Motor neuron (in vitro differentiated cells): Measurements from ENCODE around the gene ABCA8. TPM values are rescaled to one million over a fixed set of nuclear protein-coding genes. Genes with fewer than 3 reads are reported as not detected.

ENCODE experiments used
- ATAC-seq, 8 experiments: fragments of 200-7000 bp; cut with Tn5 transposase; replicated peaks in 6 of 8; 2 replicates each; pipeline ENCODE4 v1.8.0; 2021; ENCODE audit warnings: mild to moderate bottlenecking in 8 of 8, moderate library complexity in 8 of 8
- H3K27ac ChIP-seq, 2 donors: fragments of 250-450 bp; sonication (Bioruptor Pico); 2 replicates each; pipeline ENCODE4 v1.9.0; 2021; ENCODE audit warnings: antibody characterized with exemption in 2 of 2, mild to moderate bottlenecking in 2 of 2, moderate library complexity in 1 of 2
- H3K4me1 ChIP-seq, 2 donors: fragments of 250-450 bp; sonication (Bioruptor Pico); replicated peaks in 1 of 2; 2 replicates each; pipeline ENCODE4 v1.6.1; 2021; ENCODE audit warnings: antibody characterized with exemption in 2 of 2, mild to moderate bottlenecking in 2 of 2, moderate library complexity in 1 of 2
- H3K4me3 ChIP-seq, 5 donors: fragments of 250-450 bp; sonication (Bioruptor Pico); 2 replicates each; pipeline ENCODE4 v1.9.0; 2021; ENCODE audit warnings: antibody characterized with exemption in 5 of 5, mild to moderate bottlenecking in 5 of 5, moderate library complexity in 4 of 5
- WGBS, 10 experiments: fragments of 450-650 bp; shearing (Covaris generic); methylation state at CpG; one replicate each; pipeline ENCODE4 v1.0.0; 2022; 5-methylcytosine and 5-hydroxymethylcytosine counted together
- in situ Hi-C, 9 experiments: fragments of 400-800 bp; cut with MboI; loops; one replicate each; pipeline ENCODE4 v1.15.0; 2021; ENCODE audit warnings: low sequenced_read_pairs in 9 of 9, low pct_unique_long_range_greater_than_20kb in 2 of 9; ENCODE audit not compliant: unreplicated experiment in 9 of 9
- total RNA-seq, 8 experiments: library from RNA; unstranded; fragments of 300-600 nt; gene quantifications; 2 replicates each; pipeline versions ENCODE4 v1.2.3 to v1.2.4, GENCODE V29; 2022

ABCA8 gene
- total RNA-seq, 8 experiments from 2014 or later = 0.05 to 81.8 (median 3.0) TPM

DNA sequence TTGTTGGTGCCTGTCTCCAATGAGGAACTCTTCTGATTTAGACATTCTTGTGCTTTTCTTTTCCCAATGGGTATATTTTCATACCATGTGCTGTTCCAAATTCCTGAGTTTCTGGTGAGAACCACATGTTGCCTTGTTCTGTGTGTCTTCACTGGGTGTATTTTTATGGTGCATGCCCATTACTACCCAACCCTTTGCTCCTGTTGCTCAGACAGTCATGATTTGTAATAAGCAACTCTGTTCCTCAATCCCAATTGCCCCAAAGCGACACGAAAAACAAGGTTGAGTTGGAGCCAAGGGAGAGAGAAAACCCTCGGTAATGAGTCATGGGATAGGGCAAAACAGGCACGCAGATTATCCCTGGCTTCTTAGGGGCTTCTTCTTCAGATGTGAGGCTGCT is 101.8 kb downstream of the ABCA8 start:
- in situ Hi-C loops = no loop called here
- Histone ChIP-seq H3K4me3 (no peak overlapping the region), H3K4me1 (peaks cover 0 to 2% of the 10 kb centered on the region in 2 donors), H3K27ac (no peak overlapping the region)
- WGBS, 10 experiments = 14 to 100% (median 79%) methylated on average over 1 to 4 of the region's 4 CpGs; no CpG with 5 or more reads in 4 of the 10 experiments
- ATAC-seq = no peak

DNA sequence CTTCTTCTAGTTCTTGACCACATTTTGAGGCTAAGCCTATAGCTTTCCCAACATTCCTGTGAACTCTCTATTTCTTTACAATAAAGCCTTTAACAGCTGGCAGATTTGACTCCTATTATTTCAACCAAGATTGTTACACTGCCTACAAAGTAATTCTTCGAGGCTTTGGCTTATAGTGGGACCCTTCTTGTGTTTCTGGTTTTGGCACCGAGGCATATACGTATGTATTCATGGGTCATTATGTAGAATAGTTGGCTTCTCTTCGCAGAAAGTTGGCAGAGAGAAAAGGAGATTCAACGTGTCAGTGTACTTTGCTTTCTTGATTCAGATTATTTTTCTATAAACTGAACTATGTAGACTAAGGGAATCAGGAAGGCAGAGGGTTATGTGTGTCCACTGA is 102.2 kb downstream of the ABCA8 start:
- ATAC-seq = no peak
- Histone ChIP-seq H3K4me3 (no peak overlapping the region), H3K27ac (no peak overlapping the region), H3K4me1 (peaks cover 0 to 2% of the 10 kb centered on the region in 2 donors)
- in situ Hi-C loops = no loop called here
- WGBS, 10 experiments = 0 to 100% (median 81%) methylated on average over 1 to 5 of the region's 5 CpGs

DNA sequence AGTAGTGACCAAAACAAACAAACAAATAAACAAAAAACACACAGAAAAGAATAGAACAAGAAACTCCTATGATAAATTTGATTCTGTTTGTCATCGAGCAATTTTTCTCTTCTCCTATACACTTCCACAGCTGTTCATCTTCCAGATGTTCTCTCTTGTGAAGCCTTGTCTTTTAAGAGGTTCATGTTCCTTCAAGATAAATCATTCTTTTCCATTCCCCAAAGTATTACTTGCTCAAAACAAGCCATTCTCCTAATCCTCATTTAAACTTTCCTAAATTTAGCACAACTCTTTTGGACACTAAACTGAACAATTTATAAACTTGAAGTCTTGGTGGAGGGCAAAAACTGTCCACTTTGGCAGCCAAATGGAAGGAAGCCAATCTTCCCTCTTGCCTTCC is 103.3 kb downstream of the ABCA8 start:
- in situ Hi-C loops = no loop called here
- Histone ChIP-seq H3K4me1 (peaks cover 0 to 2% of the 10 kb centered on the region in 2 donors), H3K4me3 (no peak overlapping the region), H3K27ac (no peak overlapping the region)
- ATAC-seq = no peak
- WGBS, 10 experiments = 8 to 100% (median 70%) methylated on average over 1 of the region's 1 CpG; no CpG with 5 or more reads in 1 of the 10 experiments

DNA sequence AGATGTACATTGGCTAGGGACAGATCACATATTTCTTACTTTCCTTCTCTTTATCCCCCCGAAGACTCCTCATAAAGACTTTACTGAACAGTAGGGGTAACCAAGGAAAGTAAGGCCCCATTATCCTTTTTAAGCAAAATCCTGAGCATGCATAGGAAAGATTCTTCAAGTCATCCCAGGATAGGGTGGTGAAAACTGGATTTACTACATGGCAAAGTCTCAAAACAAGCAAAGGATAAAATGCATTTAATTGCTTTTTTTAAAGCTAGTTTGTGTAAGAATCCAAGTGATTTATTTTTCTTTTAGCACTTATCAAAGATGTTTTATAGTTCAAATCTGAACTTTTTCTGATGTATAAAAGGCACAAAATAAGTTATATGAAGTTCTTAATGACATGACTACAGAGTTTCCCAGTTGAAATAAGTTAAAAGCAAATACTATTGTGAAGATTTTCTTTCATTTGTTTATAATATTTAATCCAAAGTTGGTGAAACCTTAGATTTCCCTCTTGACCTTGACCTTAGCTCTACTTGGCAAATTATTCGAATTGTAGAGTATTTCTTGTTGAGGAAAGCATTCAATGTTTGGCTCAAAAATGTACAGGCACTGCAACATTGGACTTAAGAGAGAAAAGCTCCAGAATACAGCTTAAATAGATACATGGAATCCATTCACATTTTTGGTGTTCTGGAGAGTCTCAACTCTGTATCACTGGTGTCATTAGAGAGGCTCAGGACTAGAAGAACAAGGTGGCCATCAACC is 104.3 kb downstream of the ABCA8 start:
- no peak overlapping the region for H3K27ac ChIP-seq
- WGBS, 10 experiments = 0 to 100% (median 73%) methylated on average over 1 to 2 of the region's 2 CpGs
- peaks cover 0 to 2% of the 10 kb centered on the region in 2 donors for H3K4me1 ChIP-seq
- in situ Hi-C loops = no loop called here
- no peak overlapping the region for H3K4me3 ChIP-seq
- peak in 1 of 8 experiments; percentile 22 for ATAC-seq

DNA sequence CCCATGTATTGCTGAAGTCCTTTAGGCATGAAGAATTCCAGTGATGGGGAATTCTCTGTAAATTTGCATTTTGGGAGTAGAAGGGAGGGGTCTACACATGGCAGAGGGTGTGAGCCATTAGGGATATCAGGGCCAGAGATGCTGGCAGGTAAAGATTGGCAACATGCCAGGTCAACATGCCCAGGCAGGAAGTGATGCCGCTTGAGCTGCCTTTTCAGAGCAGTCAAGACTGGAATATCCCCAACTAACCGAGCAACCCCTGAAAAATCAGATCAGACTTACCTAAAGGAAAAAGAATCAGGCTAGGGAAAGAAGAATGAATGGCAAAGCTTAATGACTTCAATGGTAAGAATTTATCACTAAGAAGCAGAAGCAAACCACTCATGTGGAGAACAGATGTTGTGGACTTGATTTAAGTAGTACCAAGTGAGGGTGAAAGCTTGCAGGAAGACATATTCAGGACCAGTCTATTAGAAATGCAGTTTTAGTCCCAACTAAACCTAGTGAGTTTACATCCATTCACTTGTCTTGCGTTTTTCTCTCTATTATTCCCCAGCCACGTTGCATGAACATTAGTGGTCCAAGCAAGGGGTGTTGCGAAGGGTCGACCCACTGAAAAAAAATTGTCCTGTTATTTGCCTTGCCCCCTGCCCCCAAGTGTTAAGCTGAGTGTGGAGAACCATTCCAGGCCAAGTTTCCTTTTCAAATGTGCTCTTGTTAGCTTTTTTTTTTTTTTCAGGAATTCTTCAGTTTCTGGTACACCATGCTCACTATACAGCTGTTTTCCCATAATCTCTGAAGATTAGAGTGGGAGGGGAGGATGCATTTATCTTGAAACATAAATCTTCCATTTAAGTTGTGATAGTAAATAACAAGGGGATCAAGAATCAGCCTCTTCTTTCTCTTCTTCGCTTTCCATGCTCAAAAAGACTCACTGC is 105.2 kb downstream of the ABCA8 start:
- 16 to 91% (median 63%) methylated on average over 1 to 7 of the region's 7 CpGs; no CpG with 5 or more reads in 1 of the 10 experiments for WGBS, 10 experiments
- peak overlapping the region in 1 of 2 donors; percentile 33 for H3K27ac ChIP-seq
- in situ Hi-C loops = no loop called here
- H3K4me1 ChIP-seq = peaks cover 0 to 2% of the 10 kb centered on the region in 2 donors
- H3K4me3 ChIP-seq = no peak overlapping the region
- ATAC-seq = peak in 1 of 8 experiments; percentile 39

DNA sequence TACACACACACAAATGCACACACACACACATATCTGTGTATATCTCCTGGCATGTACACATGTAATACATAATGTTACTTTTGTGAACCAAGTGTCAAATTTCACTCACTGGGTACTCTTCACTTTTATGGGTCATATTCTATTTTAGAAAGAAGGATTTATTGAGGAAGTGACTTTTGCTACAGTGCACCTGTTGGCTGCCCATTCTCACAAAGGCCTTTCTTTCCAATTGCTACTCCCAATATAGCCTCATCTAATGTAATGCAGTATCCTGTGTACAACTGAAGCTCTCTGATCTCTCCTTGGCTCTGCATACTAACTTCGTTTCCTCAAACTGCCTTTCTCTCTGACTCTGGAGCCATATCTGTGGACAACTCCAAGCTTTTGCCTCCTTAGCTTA is 107.5 kb downstream of the ABCA8 start:
- 18 to 90% (median 57%) methylated on average over 1 of the region's 1 CpG; no CpG with 5 or more reads in 6 of the 10 experiments for WGBS, 10 experiments
- peaks cover 0 to 2% of the 10 kb centered on the region in 2 donors for H3K4me1 ChIP-seq
- no peak for ATAC-seq
- no peak overlapping the region for H3K27ac ChIP-seq
- in situ Hi-C loops = no loop called here
- no peak overlapping the region for H3K4me3 ChIP-seq

DNA sequence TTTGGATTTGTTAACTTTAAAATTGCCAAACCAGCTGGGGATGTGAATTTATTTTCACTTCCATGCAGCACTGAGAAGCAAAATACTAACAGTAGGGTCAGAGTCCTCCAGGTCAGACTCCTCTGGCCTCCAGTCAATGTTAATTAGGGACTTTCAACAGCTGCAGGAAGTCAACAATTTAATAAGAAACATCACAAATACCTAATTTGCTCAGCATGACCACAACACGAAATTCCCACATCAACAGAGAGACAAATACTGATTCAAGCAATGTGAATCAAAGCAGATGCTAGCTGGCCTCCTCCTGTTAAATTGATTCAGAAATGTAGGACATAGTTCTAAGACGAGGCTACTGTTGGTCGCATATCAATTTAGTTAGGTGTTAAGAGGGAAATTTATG is 111.7 kb downstream of the ABCA8 start:
- no peak for ATAC-seq
- Histone ChIP-seq H3K4me1 (no peaks in the 10 kb centered on the region), H3K27ac (no peak overlapping the region), H3K4me3 (no peak overlapping the region)
- WGBS, 10 experiments = 0 to 100% (median 45%) methylated on average over 2 to 3 of the region's 3 CpGs; no CpG with 5 or more reads in 2 of the 10 experiments
- in situ Hi-C loops = no loop called here

DNA sequence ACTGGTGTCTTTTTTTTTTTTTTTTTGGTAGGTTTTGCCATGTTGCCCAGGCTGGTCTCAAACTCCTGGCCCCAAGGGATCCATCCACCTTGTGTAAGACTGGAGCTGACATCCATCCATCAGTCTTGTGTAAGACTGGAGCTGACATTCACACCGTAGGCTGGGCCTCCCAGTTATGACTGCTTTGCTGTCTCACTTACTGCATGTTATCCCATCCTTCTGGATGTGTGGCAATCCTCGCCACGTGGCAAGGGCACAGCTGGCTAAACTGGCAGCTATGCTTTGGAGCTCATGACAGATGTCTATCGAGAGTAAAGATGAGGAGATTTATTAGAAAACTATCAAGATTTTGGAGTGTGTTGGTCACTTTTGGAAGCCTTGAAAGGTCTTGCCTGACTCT is 115.1 kb downstream of the ABCA8 start:
- WGBS, 10 experiments = 60 to 100% (median 67%) methylated on average over 1 to 4 of the region's 4 CpGs; no CpG with 5 or more reads in 2 of the 10 experiments
- H3K27ac ChIP-seq = no peak overlapping the region
- in situ Hi-C loops = no loop called here

DNA sequence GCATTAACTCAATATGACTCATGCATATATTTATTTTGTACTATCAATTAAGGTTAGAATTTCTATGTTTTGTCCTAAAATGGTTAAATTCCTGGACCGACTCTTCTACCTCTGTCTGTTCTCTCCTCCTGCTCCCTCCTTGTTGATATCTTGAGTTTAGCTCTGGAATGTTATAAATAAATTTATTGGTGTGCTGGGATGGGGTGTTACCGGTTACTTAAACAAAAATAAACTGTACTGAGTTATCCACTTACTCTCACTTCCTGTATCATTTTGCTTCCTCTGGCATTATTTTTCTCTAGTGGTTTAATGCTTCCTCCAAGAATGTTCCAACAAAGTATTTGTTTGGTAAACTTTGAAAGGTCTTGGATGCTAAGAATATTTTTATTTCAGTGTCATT is 120.1 kb downstream of the ABCA8 start:
- in situ Hi-C loops = no loop called here
- 21 to 100% (median 87%) methylated on average over 1 to 2 of the region's 2 CpGs for WGBS, 10 experiments
- no peaks in the 10 kb centered on the region for H3K4me1 ChIP-seq
- no peak for ATAC-seq
- no peak overlapping the region for H3K4me3 ChIP-seq
- no peak overlapping the region for H3K27ac ChIP-seq

More for the DNA sequence above, 115.1 kb downstream of the ABCA8 start:
- H3K4me1 ChIP-seq = no peaks in the 10 kb centered on the region
- ATAC-seq = no peak
- no peak overlapping the region for H3K4me3 ChIP-seq

DNA sequence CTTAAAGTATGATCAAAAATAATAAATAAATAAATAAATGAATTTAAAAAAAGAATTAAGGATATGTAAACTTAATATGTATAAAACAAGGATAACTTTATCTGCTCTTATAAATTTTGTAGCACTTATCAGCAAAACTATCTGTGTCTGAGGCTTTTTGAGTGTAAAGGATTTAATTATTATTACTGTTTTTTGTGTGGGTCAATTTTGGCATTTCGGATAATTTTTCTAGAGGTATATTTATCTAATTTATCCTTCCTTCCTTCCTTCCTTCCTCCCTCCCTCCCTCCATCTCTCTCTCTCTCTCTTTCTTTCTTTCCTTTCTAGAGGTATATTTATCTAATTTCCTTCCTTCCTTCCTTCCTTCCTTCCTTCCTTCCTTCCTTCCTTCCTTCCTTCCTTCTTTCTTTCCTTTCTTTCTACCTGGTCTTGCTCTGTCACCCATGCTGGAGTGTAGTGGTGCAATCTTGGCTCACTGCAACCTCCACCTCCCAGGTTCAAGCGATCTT is 120.8 kb downstream of the ABCA8 start:
- Histone ChIP-seq H3K4me1 (no peaks in the 10 kb centered on the region), H3K27ac (no peak overlapping the region), H3K4me3 (no peak overlapping the region)
- 86 to 100% (median 100%) methylated on average over 1 to 2 of the region's 2 CpGs; no CpG with 5 or more reads in 2 of the 10 experiments for WGBS, 10 experiments
- ATAC-seq = no peak
- in situ Hi-C loops = no loop called here

DNA sequence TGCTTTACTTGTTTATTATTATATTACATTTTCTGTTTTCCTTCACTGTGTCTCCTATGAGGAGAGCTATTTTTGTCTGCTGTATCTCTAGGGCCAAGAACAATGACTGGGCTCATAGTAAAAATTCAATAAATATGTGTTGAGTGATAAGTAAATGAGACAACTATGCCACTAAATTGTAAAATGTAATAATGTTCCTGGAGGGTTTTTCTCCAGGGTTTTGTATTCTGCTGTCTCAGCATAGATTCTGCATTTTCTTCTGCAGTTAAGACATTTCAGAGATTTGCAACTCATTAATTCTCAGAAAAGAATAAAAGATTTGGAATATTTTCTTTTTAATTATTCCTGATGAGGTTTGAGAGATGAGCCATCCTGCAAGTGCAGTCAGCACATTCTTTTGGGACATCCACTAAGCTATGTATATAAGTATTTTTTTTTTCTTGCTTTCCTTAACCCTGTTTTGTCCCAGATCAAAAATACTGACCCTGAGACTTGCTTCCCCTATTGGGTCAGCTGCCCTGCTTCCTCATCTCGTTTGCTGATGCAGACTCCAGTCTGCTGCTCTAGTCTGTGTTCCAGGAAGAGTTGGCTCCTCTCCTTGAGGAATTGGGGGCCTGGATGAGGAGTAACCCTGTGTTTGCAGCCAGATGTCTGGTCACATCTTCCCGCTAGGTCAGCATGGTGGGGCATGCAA is 122.9 kb downstream of the ABCA8 start:
- 0 to 100% (median 60%) methylated on average over 1 to 2 of the region's 2 CpGs; no CpG with 5 or more reads in 3 of the 10 experiments for WGBS, 10 experiments
- no peaks in the 10 kb centered on the region for H3K4me1 ChIP-seq
- H3K27ac ChIP-seq = no peak overlapping the region
- no peak for ATAC-seq
- in situ Hi-C loops = no loop called here
- no peak overlapping the region for H3K4me3 ChIP-seq

DNA sequence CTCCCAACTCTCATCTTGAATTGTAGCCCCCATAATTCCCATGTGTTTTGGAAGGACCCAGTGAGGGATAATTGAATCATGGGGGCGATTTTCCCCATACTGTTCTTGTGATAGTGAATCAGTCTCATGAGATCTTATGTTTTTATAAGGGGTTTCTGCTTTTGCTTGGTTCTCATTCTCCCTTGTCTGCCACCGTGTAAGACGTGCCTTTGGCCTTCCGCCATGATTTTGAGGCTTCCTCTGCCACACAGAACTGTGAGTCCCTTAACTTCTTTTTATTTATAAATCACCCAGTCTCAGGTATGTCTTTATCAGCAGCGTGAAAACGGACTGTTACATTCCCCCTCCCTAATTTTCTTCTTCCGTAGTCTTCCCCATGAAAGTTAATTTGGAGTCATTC is 124.0 kb downstream of the ABCA8 start:
- in situ Hi-C loops = no loop called here
- Histone ChIP-seq H3K4me1 (no peaks in the 10 kb centered on the region), H3K27ac (no peak overlapping the region), H3K4me3 (no peak overlapping the region)
- 60 to 100% (median 88%) methylated on average over 3 to 7 of the region's 7 CpGs for WGBS, 10 experiments
- no peak for ATAC-seq
